WTC11 (cell line): ENCODE results near the gene EP300. TPM values are rescaled to one million over a fixed set of nuclear protein-coding genes. Genes with fewer than 3 reads are reported as not detected.
A peak's percentile ranks its signal among the peaks of the same experiment; 100 is the strongest.
"Not testable (repeated sequence)": the region's sequence is repeated elsewhere in the genome, so short reads cannot be mapped to it uniquely, and the experiment has no call there.

Experiments
- ATAC-seq: fragments of 200-7000 bp; cut with Tn5 transposase; 2 replicates; pipeline ENCODE4 v1.10.0; 2021; ENCODE audit warnings: mild to moderate bottlenecking, moderate library complexity
- CTCF ChIA-PET: fragments of 300-600 bp; sonication (Branson Sonifier 250); formaldehyde crosslinking; loops from one replicate; lab custom pipeline; 2021; ENCODE audit warnings: antibody characterized with exemption; lab: Charles Lee
- POLR2A ChIA-PET: fragments of 350-600 bp; sonication (Branson Sonifier 250); formaldehyde crosslinking; loops from one replicate; lab custom pipeline; 2021; ENCODE audit warnings: antibody characterized with exemption; lab: Charles Lee
- DNase-seq: peaks from one replicate; pipeline ENCODE4 v3.0.0; 2021; ENCODE audit warnings: low spot score
- H3K27ac Mint-ChIP-seq: 2 replicates; pipeline ENCODE4 v1.8.0; 2021; ENCODE audit warnings: mixed read lengths
- H3K27me3 Mint-ChIP-seq: 2 replicates; pipeline ENCODE4 v1.8.0; 2021; ENCODE audit warnings: low read depth, mild to moderate bottlenecking, moderate library complexity, mixed read lengths
- H3K36me3 Mint-ChIP-seq: 2 replicates; pipeline ENCODE4 v1.8.0; 2021; ENCODE audit warnings: mixed read lengths
- H3K4me1 Mint-ChIP-seq: 2 replicates; pipeline ENCODE4 v1.8.0; 2022; ENCODE audit warnings: mixed read lengths
- H3K4me3 Mint-ChIP-seq: 2 replicates; pipeline ENCODE4 v1.8.0; 2021; ENCODE audit warnings: mild to moderate bottlenecking, moderate library complexity, mixed read lengths
- H3K9me3 Mint-ChIP-seq: 2 replicates; pipeline ENCODE4 v1.8.0; 2021; ENCODE audit warnings: mixed read lengths
- ATF1 ChIP-seq: sonication (generic); formaldehyde crosslinking; IDR thresholded peaks from 2 replicates; pipeline ENCODE4 v1.8.1; 2023; ENCODE audit warnings: mild to moderate bottlenecking, moderate library complexity, missing genetic modification reagents
- CREM ChIP-seq: sonication (generic); formaldehyde crosslinking; IDR thresholded peaks from 2 replicates; pipeline ENCODE4 v1.8.1; 2022; ENCODE audit warnings: mild to moderate bottlenecking, missing genetic modification reagents, moderate library complexity
- FOXJ3 ChIP-seq: sonication (generic); formaldehyde crosslinking; IDR thresholded peaks from 2 replicates; pipeline ENCODE4 v1.9.0; 2021; ENCODE audit warnings: missing genetic modification reagents, mild to moderate bottlenecking, borderline replicate concordance
- JUN ChIP-seq: sonication (generic); formaldehyde crosslinking; IDR thresholded peaks from 2 replicates; pipeline ENCODE4 v1.8.0; 2023; ENCODE audit warnings: mild to moderate bottlenecking, missing genetic modification reagents
- MXD4 ChIP-seq: fragments of 250-450 bp; sonication (Bioruptor Pico); IDR thresholded peaks from 2 replicates; pipeline ENCODE4 v1.8.0; 2021; ENCODE audit warnings: mild to moderate bottlenecking, moderate library complexity, borderline replicate concordance
- MYBL2 ChIP-seq: sonication (generic); formaldehyde crosslinking; IDR thresholded peaks from 2 replicates; pipeline ENCODE4 v1.8.1; 2023; ENCODE audit warnings: mild to moderate bottlenecking, moderate library complexity, missing genetic modification reagents
- NFE2L1 ChIP-seq: sonication (generic); formaldehyde crosslinking; IDR thresholded peaks from 2 replicates; pipeline ENCODE4 v1.8.1; 2023; ENCODE audit warnings: missing genetic modification reagents
- NR1H2 ChIP-seq: sonication (generic); formaldehyde crosslinking; IDR thresholded peaks from 2 replicates; pipeline ENCODE4 v1.9.0; 2021; ENCODE audit warnings: mild to moderate bottlenecking, moderate library complexity, missing genetic modification reagents
- SP1 ChIP-seq: sonication (generic); formaldehyde crosslinking; conservative IDR thresholded peaks from 2 replicates; pipeline ENCODE4 v1.8.1; 2022; ENCODE audit warnings: missing genetic modification reagents
- ZNF121 ChIP-seq: sonication (generic); formaldehyde crosslinking; IDR thresholded peaks from 2 replicates; pipeline ENCODE4 v1.8.0; 2023; ENCODE audit warnings: missing genetic modification reagents
- total RNA-seq: library from RNA; stranded (reverse); gene quantifications from 3 replicates; pipeline ENCODE4 v1.2.3, GENCODE V29; 2021
- TF ChIP-seq, protein P1 (sequence below): sonication (generic); formaldehyde crosslinking; conservative IDR thresholded peaks from 2 replicates; pipeline ENCODE4 v1.8.1; 2022; ENCODE audit warnings: mild to moderate bottlenecking, missing genetic modification reagents
- TF ChIP-seq, protein P2 (sequence below): sonication (generic); formaldehyde crosslinking; IDR thresholded peaks from 2 replicates; pipeline ENCODE4 v1.8.1; 2023; ENCODE audit warnings: mild to moderate bottlenecking, missing genetic modification reagents, moderate library complexity
- TF ChIP-seq, protein P3 (sequence below): sonication (generic); formaldehyde crosslinking; IDR thresholded peaks from 2 replicates; pipeline ENCODE4 v1.8.1; 2023; ENCODE audit warnings: mild to moderate bottlenecking, moderate library complexity, missing genetic modification reagents
- TF ChIP-seq, protein P4 (sequence below): sonication (generic); formaldehyde crosslinking; IDR thresholded peaks from 2 replicates; pipeline ENCODE4 v1.8.0; 2022; ENCODE audit warnings: mild to moderate bottlenecking, missing genetic modification reagents

EP300 gene
- total RNA-seq, 1 experiment from 2014 or later = 97.1 TPM

DNA sequence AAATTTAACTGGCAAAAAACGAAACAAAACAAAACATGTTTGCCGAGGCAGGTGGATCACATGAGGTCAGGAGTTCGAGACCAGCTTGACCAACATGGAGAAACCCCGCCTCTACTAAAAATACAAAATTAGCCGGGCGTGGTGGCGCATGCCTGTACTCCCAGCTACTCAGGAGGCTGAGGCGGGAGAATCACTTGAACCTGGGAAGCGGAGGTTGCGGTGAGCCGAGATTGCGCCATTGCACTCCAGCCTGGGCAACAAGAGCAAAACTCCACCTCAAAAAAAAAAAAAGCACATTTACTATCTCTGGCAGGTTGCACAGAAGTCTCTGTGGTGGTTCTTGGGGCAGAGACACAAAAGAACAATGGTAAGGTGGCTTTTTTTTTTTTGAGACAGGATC, 46.8 kb upstream of the EP300 start:
- POLR2A ChIA-PET = not testable (repeated sequence)

DNA sequence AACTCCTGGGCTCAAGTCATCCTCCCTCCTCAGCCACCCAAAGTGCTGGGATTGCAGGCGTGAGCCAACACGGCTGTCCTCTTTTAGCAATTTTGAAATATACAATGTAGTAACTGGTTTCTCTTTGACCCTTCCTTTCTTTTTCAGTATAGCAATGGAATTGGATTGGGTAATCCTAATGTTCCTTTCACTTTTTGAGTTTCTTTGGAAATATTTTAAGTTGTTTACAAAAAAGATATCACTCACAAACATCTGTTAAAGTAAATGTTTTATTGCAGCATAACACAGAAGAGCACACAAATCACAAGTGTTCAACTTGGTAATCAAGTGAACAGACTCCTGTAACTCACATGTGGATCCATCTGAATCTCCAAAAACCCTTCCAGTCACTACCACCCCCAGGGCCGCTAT, 44.6 kb upstream of the EP300 start:
- Mint-ChIP-seq H3K9me3 (no peaks in the 10 kb centered on the region), H3K4me1 (peaks cover 8% of the 10 kb centered on the region), H3K27me3 (no peaks in the 10 kb centered on the region), H3K4me3 (no peak overlapping the region), H3K27ac (peak overlapping the region; percentile 31; the same call in 1 of the 2 replicates), H3K36me3 (no peaks in the 10 kb centered on the region)
- DNase-seq (no peak), ATAC-seq (no peak)
- CTCF ChIA-PET = no interaction called here
- POLR2A ChIA-PET = no interaction called here
- TF ChIP-seq, protein P1, sequence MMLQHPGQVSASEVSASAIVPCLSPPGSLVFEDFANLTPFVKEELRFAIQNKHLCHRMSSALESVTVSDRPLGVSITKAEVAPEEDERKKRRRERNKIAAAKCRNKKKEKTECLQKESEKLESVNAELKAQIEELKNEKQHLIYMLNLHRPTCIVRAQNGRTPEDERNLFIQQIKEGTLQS (CRISPR knock-in tag) = no peak
- TF ChIP-seq FOXJ3 (CRISPR knock-in tag) (no peak), SP1 (CRISPR knock-in tag) (no peak), ATF1 (CRISPR knock-in tag) (no peak), MYBL2 (CRISPR knock-in tag) (no peak), NR1H2 (no peak), JUN (no peak), NFE2L1 (CRISPR knock-in tag) (no peak), CREM (CRISPR knock-in tag) (no peak)
- TF ChIP-seq, protein P2, sequence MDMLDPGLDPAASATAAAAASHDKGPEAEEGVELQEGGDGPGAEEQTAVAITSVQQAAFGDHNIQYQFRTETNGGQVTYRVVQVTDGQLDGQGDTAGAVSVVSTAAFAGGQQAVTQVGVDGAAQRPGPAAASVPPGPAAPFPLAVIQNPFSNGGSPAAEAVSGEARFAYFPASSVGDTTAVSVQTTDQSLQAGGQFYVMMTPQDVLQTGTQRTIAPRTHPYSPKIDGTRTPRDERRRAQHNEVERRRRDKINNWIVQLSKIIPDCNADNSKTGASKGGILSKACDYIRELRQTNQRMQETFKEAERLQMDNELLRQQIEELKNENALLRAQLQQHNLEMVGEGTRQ = no peak
- TF ChIP-seq, protein P3, sequence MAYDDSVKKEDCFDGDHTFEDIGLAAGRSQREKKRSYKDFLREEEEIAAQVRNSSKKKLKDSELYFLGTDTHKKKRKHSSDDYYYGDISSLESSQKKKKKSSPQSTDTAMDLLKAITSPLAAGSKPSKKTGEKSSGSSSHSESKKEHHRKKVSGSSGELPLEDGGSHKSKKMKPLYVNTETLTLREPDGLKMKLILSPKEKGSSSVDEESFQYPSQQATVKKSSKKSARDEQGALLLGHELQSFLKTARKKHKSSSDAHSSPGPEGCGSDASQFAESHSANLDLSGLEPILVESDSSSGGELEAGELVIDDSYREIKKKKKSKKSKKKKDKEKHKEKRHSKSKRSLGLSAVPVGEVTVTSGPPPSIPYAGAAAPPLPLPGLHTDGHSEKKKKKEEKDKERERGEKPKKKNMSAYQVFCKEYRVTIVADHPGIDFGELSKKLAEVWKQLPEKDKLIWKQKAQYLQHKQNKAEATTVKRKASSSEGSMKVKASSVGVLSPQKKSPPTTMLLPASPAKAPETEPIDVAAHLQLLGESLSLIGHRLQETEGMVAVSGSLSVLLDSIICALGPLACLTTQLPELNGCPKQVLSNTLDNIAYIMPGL (CRISPR knock-in tag) = no peak

More for the DNA sequence above, 46.8 kb upstream of the EP300 start:
- H3K27ac Mint-ChIP-seq, H3K36me3 Mint-ChIP-seq, H3K27me3 Mint-ChIP-seq, H3K9me3 Mint-ChIP-seq, H3K4me1 Mint-ChIP-seq, ATAC-seq, CTCF ChIA-PET, DNase-seq, H3K4me3 Mint-ChIP-seq: not testable (repeated sequence)

DNA sequence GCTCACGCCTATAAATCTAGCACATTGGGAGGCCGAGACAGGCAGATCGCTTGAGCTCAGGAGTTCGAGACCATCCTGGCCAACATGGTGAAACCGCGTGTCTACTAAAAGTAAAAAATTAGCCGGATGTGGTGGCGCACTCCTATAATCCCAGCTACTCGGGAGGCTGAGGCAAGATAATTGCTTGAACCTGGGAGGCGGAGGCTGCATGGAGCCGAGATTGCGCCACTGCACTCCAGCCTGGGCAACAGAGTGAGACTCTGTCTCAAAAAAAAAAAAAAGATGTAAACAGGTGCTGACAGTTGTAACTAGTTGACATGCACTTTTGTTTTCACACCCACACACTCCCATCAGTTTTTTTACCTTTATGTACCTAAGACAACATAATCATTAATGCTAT, 44.0 kb upstream of the EP300 start:
- not testable (repeated sequence) for H3K27me3 Mint-ChIP-seq

DNA sequence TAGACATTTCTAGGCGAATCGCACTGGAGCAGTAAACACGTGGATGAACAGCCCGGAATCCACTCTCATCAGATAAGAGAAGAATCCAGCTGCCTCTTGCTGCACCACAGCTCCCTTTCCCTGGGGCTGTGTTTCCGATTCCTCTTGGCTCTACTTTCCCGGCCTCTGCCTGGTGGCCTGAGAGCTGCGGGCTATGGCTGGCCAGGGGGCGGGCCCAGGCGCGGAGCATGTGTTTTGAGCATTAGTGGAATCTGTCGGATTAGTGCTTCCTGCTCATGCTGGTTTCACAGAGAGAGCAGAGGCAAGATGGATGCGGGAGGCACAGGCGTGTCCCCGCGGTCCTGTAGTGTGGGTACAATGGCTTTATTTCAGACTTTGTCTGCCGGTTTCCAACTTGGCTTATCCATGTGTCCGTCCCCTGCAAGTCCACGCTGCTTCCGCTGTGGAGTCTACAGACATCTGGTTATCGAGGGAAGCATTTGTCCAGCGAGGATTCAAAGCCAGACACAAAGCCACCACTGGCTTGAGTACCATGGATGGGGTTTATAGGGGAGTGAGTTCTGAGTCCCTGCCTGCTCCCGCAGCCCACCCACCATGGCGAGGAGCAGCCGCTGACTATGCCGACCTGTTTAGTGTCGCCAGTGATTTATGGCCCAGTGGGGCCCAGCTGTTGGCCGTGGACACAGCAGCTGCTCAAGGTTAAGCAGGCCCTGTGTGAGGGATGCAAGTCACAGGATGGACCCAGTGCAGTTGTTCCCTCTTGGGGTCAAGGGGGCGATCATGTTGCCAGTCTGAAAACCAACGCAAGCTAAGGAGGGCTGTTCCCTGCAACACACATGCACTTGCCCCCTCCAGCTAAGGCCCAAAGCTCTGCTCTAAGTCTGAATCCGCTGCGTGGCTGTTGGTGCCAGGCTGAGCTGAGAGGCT, 43.3 kb upstream of the EP300 start:
- no peaks in the 10 kb centered on the region for H3K9me3 Mint-ChIP-seq
- TF ChIP-seq NFE2L1 (CRISPR knock-in tag) (no peak), MXD4 (CRISPR knock-in tag) (no peak), ZNF121 (CRISPR knock-in tag) (peak; percentile 49; the same call in 1 of the 2 replicates)
- TF ChIP-seq, protein P4, sequence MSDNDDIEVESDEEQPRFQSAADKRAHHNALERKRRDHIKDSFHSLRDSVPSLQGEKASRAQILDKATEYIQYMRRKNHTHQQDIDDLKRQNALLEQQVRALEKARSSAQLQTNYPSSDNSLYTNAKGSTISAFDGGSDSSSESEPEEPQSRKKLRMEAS (CRISPR knock-in tag) = 0 out of 2 replicates have a peak, but pooled peaks have one; percentile 27
- TF ChIP-seq, all 79 proteins: peak for 2
- ChIA-PET CTCF (interaction anchor here (0.9 to 1.1 kb wide), 2 partner anchors 14 to 126 kb away, joined by 3 to 6 read pairs; no protein-coding TSS in a partner anchor), POLR2A (interaction anchor here (1.7 kb wide), 1 partner anchor 11 kb away, joined by 5 read pairs; no protein-coding TSS in a partner anchor)
- H3K4me3 Mint-ChIP-seq = no peak overlapping the region
- DNase-seq = peak; percentile 53
- peaks cover 8% of the 10 kb centered on the region for H3K4me1 Mint-ChIP-seq
- H3K27me3 Mint-ChIP-seq = no peaks in the 10 kb centered on the region
- no peaks in the 10 kb centered on the region for H3K36me3 Mint-ChIP-seq
- H3K27ac Mint-ChIP-seq = peak overlapping the region; percentile 48; the same call in 1 of the 2 replicates
- peak; percentile 84 for ATAC-seq

More for the DNA sequence above, 44.0 kb upstream of the EP300 start:
- CTCF ChIA-PET, H3K4me3 Mint-ChIP-seq, H3K27ac Mint-ChIP-seq, DNase-seq, H3K9me3 Mint-ChIP-seq, H3K36me3 Mint-ChIP-seq, ATAC-seq, H3K4me1 Mint-ChIP-seq: not testable (repeated sequence)
- POLR2A ChIA-PET = interaction anchor here (1.7 kb wide), 1 partner anchor 11 kb away, joined by 5 read pairs; no protein-coding TSS in a partner anchor

DNA sequence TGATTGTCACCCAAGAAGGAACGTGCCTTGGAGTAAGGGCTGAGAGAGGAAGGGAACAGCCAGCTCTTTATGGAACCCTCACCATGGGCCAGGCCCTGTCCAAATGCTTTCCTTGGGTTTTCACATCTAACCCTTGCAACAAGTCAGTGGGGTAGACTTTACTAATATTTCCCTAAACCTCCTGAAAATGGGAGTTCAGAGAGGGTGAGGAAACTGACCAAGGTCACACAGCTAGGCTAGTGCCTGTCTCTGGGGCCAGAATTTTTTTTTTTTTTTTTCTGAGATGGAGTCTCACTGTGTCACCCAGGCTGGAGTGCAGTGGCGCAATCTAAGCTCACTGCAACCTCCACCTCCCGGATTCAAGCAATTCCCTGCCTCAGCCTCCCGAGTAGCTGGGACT, 42.6 kb upstream of the EP300 start:
- ChIA-PET CTCF (interaction anchor here (0.9 to 1.1 kb wide), 2 partner anchors 13 to 127 kb away, joined by 3 to 6 read pairs; no protein-coding TSS in a partner anchor), POLR2A (interaction anchor here (1.7 kb wide), 1 partner anchor 12 kb away, joined by 5 read pairs; no protein-coding TSS in a partner anchor)
- H3K36me3 Mint-ChIP-seq, H3K9me3 Mint-ChIP-seq, H3K27me3 Mint-ChIP-seq, DNase-seq, H3K27ac Mint-ChIP-seq, ATAC-seq, H3K4me1 Mint-ChIP-seq, H3K4me3 Mint-ChIP-seq: not testable (repeated sequence)
